ENCODE results near the gene MMP21. TPM values are rescaled to one million over a fixed set of nuclear protein-coding genes. Genes with fewer than 3 reads are reported as not detected.

The MMP21 gene
- total and polyA plus RNA-seq, 2 of the 13 experiments (the other 11 are each of a cell fraction or from before 2014, with no cell fraction given): not detected

DNA sequence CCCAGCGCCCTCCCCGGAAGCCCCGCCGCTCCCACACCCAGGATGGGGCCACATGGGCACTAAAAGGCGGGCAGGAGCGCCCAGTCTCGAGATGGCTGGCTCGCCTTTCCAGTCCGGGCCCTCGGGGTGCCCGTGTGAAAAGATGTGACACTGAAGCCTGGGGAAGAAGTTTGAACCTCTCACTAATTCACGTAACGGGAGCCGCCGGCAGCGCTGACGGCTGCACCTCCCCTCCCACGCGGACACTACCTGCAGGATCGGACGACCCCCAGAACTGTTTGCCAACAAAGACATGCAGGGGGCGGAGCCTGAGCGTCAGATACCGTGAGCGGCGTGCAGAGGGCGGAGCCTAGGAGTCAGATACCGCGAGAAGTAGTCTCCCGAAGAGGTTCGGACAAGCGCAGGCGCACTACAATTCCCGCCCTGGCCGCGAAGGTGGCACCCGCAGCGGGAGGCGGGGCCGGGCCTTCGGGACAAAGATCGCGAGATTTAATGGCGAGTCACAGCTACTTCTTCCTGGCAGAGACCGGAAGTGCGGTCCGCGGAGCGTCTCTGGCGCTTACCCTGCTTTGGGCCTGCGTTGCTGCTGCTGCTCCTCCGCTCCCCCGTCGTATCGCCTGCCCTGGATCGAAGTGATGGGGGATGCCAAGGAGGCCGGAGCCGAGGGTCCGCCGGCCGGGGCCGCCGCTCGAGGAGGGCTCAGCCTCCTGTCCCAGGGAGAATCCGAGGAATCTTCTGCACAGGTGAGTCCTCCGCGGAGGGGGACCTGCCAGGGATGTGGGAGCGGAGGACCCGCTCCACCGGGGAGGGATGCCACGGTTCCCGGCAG, 56.2 kb downstream of the MMP21 start, which contains the start of gene EDRF1 (continued):
- TF ChIP-seq, protein P1, sequence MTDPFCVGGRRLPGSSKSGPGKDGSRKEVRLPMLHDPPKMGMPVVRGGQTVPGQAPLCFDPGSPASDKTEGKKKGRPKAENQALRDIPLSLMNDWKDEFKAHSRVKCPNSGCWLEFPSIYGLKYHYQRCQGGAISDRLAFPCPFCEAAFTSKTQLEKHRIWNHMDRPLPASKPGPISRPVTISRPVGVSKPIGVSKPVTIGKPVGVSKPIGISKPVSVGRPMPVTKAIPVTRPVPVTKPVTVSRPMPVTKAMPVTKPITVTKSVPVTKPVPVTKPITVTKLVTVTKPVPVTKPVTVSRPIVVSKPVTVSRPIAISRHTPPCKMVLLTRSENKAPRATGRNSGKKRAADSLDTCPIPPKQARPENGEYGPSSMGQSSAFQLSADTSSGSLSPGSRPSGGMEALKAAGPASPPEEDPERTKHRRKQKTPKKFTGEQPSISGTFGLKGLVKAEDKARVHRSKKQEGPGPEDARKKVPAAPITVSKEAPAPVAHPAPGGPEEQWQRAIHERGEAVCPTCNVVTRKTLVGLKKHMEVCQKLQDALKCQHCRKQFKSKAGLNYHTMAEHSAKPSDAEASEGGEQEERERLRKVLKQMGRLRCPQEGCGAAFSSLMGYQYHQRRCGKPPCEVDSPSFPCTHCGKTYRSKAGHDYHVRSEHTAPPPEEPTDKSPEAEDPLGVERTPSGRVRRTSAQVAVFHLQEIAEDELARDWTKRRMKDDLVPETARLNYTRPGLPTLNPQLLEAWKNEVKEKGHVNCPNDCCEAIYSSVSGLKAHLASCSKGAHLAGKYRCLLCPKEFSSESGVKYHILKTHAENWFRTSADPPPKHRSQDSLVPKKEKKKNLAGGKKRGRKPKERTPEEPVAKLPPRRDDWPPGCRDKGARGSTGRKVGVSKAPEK (CRISPR knock-in tag; IDR thresholded peaks at IDR 0.05; ENCODE audit: borderline replicate concordance): no peak
- 0 out of 2 replicates have a peak, but pooled peaks have one; percentile 48 for TF ChIP-seq HOXA7 (CRISPR knock-in tag; IDR thresholded peaks at IDR 0.05)
- TF ChIP-seq ZFY (CRISPR knock-in tag; IDR thresholded peaks at IDR 0.05): peak; percentile 94
- no peak; the same call in 1 of the 2 replicates for TF ChIP-seq ZFP36L2 (CRISPR knock-in tag; IDR thresholded peaks at IDR 0.05)
- peak; percentile 94 for TF ChIP-seq ZFX (CRISPR knock-in tag; IDR thresholded peaks at IDR 0.05; ENCODE audit: low read depth)
- TF ChIP-seq ZNF496 (CRISPR knock-in tag; IDR thresholded peaks at IDR 0.05; ENCODE audit: insufficient replicate concordance): no peak
- no peak for TF ChIP-seq LCORL (IDR thresholded peaks at IDR 0.05)
- TF ChIP-seq LCORL (CRISPR knock-in tag; IDR thresholded peaks at IDR 0.05): no peak
- TF ChIP-seq, protein P2, sequence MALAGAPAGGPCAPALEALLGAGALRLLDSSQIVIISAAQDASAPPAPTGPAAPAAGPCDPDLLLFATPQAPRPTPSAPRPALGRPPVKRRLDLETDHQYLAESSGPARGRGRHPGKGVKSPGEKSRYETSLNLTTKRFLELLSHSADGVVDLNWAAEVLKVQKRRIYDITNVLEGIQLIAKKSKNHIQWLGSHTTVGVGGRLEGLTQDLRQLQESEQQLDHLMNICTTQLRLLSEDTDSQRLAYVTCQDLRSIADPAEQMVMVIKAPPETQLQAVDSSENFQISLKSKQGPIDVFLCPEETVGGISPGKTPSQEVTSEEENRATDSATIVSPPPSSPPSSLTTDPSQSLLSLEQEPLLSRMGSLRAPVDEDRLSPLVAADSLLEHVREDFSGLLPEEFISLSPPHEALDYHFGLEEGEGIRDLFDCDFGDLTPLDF (CRISPR knock-in tag; IDR thresholded peaks at IDR 0.05): peak; percentile 98
- TF ChIP-seq, protein P3, sequence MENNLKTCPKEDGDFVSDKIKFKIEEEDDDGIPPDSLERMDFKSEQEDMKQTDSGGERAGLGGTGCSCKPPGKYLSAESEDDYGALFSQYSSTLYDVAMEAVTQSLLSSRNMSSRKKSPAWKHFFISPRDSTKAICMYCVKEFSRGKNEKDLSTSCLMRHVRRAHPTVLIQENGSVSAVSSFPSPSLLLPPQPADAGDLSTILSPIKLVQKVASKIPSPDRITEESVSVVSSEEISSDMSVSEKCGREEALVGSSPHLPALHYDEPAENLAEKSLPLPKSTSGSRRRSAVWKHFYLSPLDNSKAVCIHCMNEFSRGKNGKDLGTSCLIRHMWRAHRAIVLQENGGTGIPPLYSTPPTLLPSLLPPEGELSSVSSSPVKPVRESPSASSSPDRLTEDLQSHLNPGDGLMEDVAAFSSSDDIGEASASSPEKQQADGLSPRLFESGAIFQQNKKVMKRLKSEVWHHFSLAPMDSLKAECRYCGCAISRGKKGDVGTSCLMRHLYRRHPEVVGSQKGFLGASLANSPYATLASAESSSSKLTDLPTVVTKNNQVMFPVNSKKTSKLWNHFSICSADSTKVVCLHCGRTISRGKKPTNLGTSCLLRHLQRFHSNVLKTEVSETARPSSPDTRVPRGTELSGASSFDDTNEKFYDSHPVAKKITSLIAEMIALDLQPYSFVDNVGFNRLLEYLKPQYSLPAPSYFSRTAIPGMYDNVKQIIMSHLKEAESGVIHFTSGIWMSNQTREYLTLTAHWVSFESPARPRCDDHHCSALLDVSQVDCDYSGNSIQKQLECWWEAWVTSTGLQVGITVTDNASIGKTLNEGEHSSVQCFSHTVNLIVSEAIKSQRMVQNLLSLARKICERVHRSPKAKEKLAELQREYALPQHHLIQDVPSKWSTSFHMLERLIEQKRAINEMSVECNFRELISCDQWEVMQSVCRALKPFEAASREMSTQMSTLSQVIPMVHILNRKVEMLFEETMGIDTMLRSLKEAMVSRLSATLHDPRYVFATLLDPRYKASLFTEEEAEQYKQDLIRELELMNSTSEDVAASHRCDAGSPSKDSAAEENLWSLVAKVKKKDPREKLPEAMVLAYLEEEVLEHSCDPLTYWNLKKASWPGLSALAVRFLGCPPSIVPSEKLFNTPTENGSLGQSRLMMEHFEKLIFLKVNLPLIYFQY (CRISPR knock-in tag; IDR thresholded peaks at IDR 0.05; ENCODE audit: borderline replicate concordance): no peak; the same call in 1 of the 2 replicates
- no peak for TF ChIP-seq FOXA1 (IDR thresholded peaks at IDR 0.05)
- 0 out of 2 replicates have a peak, but pooled peaks have one; percentile 6 for TF ChIP-seq FOXA1 (CRISPR knock-in tag; IDR thresholded peaks at IDR 0.05)
- TF ChIP-seq SALL1 (CRISPR knock-in tag; IDR thresholded peaks at IDR 0.05): peak; percentile 87
- no peak for TF ChIP-seq ARNT (IDR thresholded peaks at IDR 0.05)
- TF ChIP-seq, protein P4, sequence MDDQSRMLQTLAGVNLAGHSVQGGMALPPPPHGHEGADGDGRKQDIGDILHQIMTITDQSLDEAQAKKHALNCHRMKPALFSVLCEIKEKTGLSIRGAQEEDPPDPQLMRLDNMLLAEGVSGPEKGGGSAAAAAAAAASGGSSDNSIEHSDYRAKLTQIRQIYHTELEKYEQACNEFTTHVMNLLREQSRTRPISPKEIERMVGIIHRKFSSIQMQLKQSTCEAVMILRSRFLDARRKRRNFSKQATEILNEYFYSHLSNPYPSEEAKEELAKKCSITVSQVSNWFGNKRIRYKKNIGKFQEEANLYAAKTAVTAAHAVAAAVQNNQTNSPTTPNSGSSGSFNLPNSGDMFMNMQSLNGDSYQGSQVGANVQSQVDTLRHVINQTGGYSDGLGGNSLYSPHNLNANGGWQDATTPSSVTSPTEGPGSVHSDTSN (CRISPR knock-in tag; IDR thresholded peaks at IDR 0.05; ENCODE audit: borderline replicate concordance): peak; percentile 76; the same call in 1 of the 2 replicates
- no peak for TF ChIP-seq NR3C1 (CRISPR knock-in tag; IDR thresholded peaks at IDR 0.05)
- TF ChIP-seq SIN3B (IDR thresholded peaks at IDR 0.05; ENCODE audit: low read length): no peak; the same call in 1 of the 2 replicates
- TF ChIP-seq NRL (CRISPR knock-in tag; IDR thresholded peaks at IDR 0.05; ENCODE audit: borderline replicate concordance): 0 out of 2 replicates have a peak, but pooled peaks have one; percentile 67
- peak; percentile 81 for TF ChIP-seq ZNF253 (CRISPR knock-in tag; IDR thresholded peaks at IDR 0.05; ENCODE audit: borderline replicate concordance)
- TF ChIP-seq TAF1 (CRISPR knock-in tag; IDR thresholded peaks at IDR 0.05): peak; percentile 85
- TF ChIP-seq HMGA1 (CRISPR knock-in tag; conservative IDR thresholded peaks at IDR 0.05): no peak
